Measurements from ENCODE around the gene SPDYE2B.
"Not testable (repeated sequence)": the region's sequence is repeated elsewhere in the genome, so short reads cannot be mapped to it uniquely, and the experiment has no call there.

Gene SPDYE2B

GRCh38 chr7:102613575-102614345 is 36.4 kb upstream of the SPDYE2B start:
- WGBS, 2 donors (ENCODE audit: extremely low coverage in 2 of 2, insufficient read length in 2 of 2, insufficient replicate concordance in 1 of 2): no CpG with 5 or more reads among the region's 15 CpGs
- not testable (repeated sequence) for H3K9me3 ChIP-seq (replicated peaks in 1 of 2; ENCODE audit: control insufficient read depth in 2 of 2, insufficient read depth in 1 of 2, low read depth in 1 of 2, low read length in 2 of 2)

GRCh38 chr7:102614346-102614697 is 35.8 kb upstream of the SPDYE2B start:
- H3K79me1 ChIP-seq (ENCODE audit: low read depth, low read length); H2AFZ ChIP-seq (ENCODE audit: low read length); H3K18ac ChIP-seq (ENCODE audit: low read length); H3K36me3 ChIP-seq (replicated peaks in 1 of 2; ENCODE audit: control insufficient read depth in 2 of 2, insufficient read depth in 2 of 2, low read length in 2 of 2); H3K9ac ChIP-seq (ENCODE audit: low read depth, low read length, poor library complexity); H3K27me3 ChIP-seq (ENCODE audit: control insufficient read depth in 3 of 3, insufficient read depth in 3 of 3, low read depth in 1 of 3, low read length in 3 of 3); H2BK15ac ChIP-seq (ENCODE audit: low read length); DNase-seq (ENCODE audit: low spot score); H4K91ac ChIP-seq (ENCODE audit: low read depth, low read length, poor library complexity); H2BK5ac ChIP-seq (ENCODE audit: low read length); H2BK120ac ChIP-seq (ENCODE audit: low read depth, low read length); H4K8ac ChIP-seq (ENCODE audit: low read depth, low read length); H3K4ac ChIP-seq (ENCODE audit: low read length); H3K27ac ChIP-seq (replicated peaks; ENCODE audit: low read length); H3K9me3 ChIP-seq (replicated peaks in 1 of 2; ENCODE audit: control insufficient read depth in 2 of 2, insufficient read depth in 1 of 2, low read depth in 1 of 2, low read length in 2 of 2); H2AK5ac ChIP-seq (ENCODE audit: low read depth, low read length); H3K4me2 ChIP-seq (ENCODE audit: insufficient read depth, low read length, poor library complexity, severe bottlenecking); H3K23ac ChIP-seq (ENCODE audit: low read depth, low read length, poor library complexity); H3K4me1 ChIP-seq (ENCODE audit: control insufficient read depth in 2 of 2, insufficient read depth in 1 of 2, low read depth in 1 of 2, low read length in 2 of 2); H2BK12ac ChIP-seq (ENCODE audit: low read length); H3K14ac ChIP-seq (ENCODE audit: low read length); H3K4me3 ChIP-seq (ENCODE audit: low read length in 2 of 2): not testable (repeated sequence)
- WGBS, 2 donors (ENCODE audit: extremely low coverage in 2 of 2, insufficient read length in 2 of 2, insufficient replicate concordance in 1 of 2): no CpG with 5 or more reads among the region's 4 CpGs

More at GRCh38 chr7:102613575-102614345, 36.4 kb upstream of the SPDYE2B start:
- H3K14ac ChIP-seq (ENCODE audit: low read length); H2BK12ac ChIP-seq (ENCODE audit: low read length); H2BK120ac ChIP-seq (ENCODE audit: low read depth, low read length); H3K9ac ChIP-seq (ENCODE audit: low read depth, low read length, poor library complexity); H3K36me3 ChIP-seq (replicated peaks in 1 of 2; ENCODE audit: control insufficient read depth in 2 of 2, insufficient read depth in 2 of 2, low read length in 2 of 2); H4K91ac ChIP-seq (ENCODE audit: low read depth, low read length, poor library complexity); H3K23ac ChIP-seq (ENCODE audit: low read depth, low read length, poor library complexity); H3K18ac ChIP-seq (ENCODE audit: low read length); H3K4me2 ChIP-seq (ENCODE audit: insufficient read depth, low read length, poor library complexity, severe bottlenecking); H3K27ac ChIP-seq (replicated peaks; ENCODE audit: low read length); H2BK5ac ChIP-seq (ENCODE audit: low read length); H2AK5ac ChIP-seq (ENCODE audit: low read depth, low read length); H4K8ac ChIP-seq (ENCODE audit: low read depth, low read length); H3K4ac ChIP-seq (ENCODE audit: low read length); DNase-seq (ENCODE audit: low spot score); H3K4me1 ChIP-seq (ENCODE audit: control insufficient read depth in 2 of 2, insufficient read depth in 1 of 2, low read depth in 1 of 2, low read length in 2 of 2); H2AFZ ChIP-seq (ENCODE audit: low read length); H3K79me1 ChIP-seq (ENCODE audit: low read depth, low read length); H3K4me3 ChIP-seq (ENCODE audit: low read length in 2 of 2); H2BK15ac ChIP-seq (ENCODE audit: low read length); H3K27me3 ChIP-seq (ENCODE audit: control insufficient read depth in 3 of 3, insufficient read depth in 3 of 3, low read depth in 1 of 3, low read length in 3 of 3): not testable (repeated sequence)

GRCh38 chr7:102614873-102615272 is 35.2 kb upstream of the SPDYE2B start:
- H3K9me3 ChIP-seq (replicated peaks in 1 of 2; ENCODE audit: control insufficient read depth in 2 of 2, insufficient read depth in 1 of 2, low read depth in 1 of 2, low read length in 2 of 2); H2AK5ac ChIP-seq (ENCODE audit: low read depth, low read length): not testable (repeated sequence)
- WGBS, 2 donors (ENCODE audit: extremely low coverage in 2 of 2, insufficient read length in 2 of 2, insufficient replicate concordance in 1 of 2): no CpG with 5 or more reads among the region's 3 CpGs

GRCh38 chr7:102615930-102616329 is 34.2 kb upstream of the SPDYE2B start:
- H3K9ac ChIP-seq (ENCODE audit: low read depth, low read length, poor library complexity); H2BK5ac ChIP-seq (ENCODE audit: low read length); H2AK5ac ChIP-seq (ENCODE audit: low read depth, low read length); H2BK12ac ChIP-seq (ENCODE audit: low read length); H4K91ac ChIP-seq (ENCODE audit: low read depth, low read length, poor library complexity); H3K4me1 ChIP-seq (ENCODE audit: control insufficient read depth in 2 of 2, insufficient read depth in 1 of 2, low read depth in 1 of 2, low read length in 2 of 2); H2BK15ac ChIP-seq (ENCODE audit: low read length); DNase-seq (ENCODE audit: low spot score); H3K4me3 ChIP-seq (ENCODE audit: low read length in 2 of 2); H3K27ac ChIP-seq (replicated peaks; ENCODE audit: low read length); H2AFZ ChIP-seq (ENCODE audit: low read length); H2BK120ac ChIP-seq (ENCODE audit: low read depth, low read length); H3K4me2 ChIP-seq (ENCODE audit: insufficient read depth, low read length, poor library complexity, severe bottlenecking); H3K9me3 ChIP-seq (replicated peaks in 1 of 2; ENCODE audit: control insufficient read depth in 2 of 2, insufficient read depth in 1 of 2, low read depth in 1 of 2, low read length in 2 of 2); H4K8ac ChIP-seq (ENCODE audit: low read depth, low read length); H3K23ac ChIP-seq (ENCODE audit: low read depth, low read length, poor library complexity); H3K14ac ChIP-seq (ENCODE audit: low read length); H3K27me3 ChIP-seq (ENCODE audit: control insufficient read depth in 3 of 3, insufficient read depth in 3 of 3, low read depth in 1 of 3, low read length in 3 of 3); H3K79me1 ChIP-seq (ENCODE audit: low read depth, low read length); H3K36me3 ChIP-seq (replicated peaks in 1 of 2; ENCODE audit: control insufficient read depth in 2 of 2, insufficient read depth in 2 of 2, low read length in 2 of 2); H3K4ac ChIP-seq (ENCODE audit: low read length); H3K18ac ChIP-seq (ENCODE audit: low read length): not testable (repeated sequence)
- no CpG with 5 or more reads among the region's 10 CpGs for WGBS, 2 donors (ENCODE audit: extremely low coverage in 2 of 2, insufficient read length in 2 of 2, insufficient replicate concordance in 1 of 2)

More at GRCh38 chr7:102614873-102615272, 35.2 kb upstream of the SPDYE2B start:
- not testable (repeated sequence) for H3K4ac ChIP-seq (ENCODE audit: low read length); DNase-seq (ENCODE audit: low spot score); H3K79me1 ChIP-seq (ENCODE audit: low read depth, low read length); H3K14ac ChIP-seq (ENCODE audit: low read length); H2BK15ac ChIP-seq (ENCODE audit: low read length); H3K4me1 ChIP-seq (ENCODE audit: control insufficient read depth in 2 of 2, insufficient read depth in 1 of 2, low read depth in 1 of 2, low read length in 2 of 2); H2BK12ac ChIP-seq (ENCODE audit: low read length); H3K27me3 ChIP-seq (ENCODE audit: control insufficient read depth in 3 of 3, insufficient read depth in 3 of 3, low read depth in 1 of 3, low read length in 3 of 3); H3K27ac ChIP-seq (replicated peaks; ENCODE audit: low read length); H2BK5ac ChIP-seq (ENCODE audit: low read length); H2BK120ac ChIP-seq (ENCODE audit: low read depth, low read length); H3K4me3 ChIP-seq (ENCODE audit: low read length in 2 of 2); H4K91ac ChIP-seq (ENCODE audit: low read depth, low read length, poor library complexity); H2AFZ ChIP-seq (ENCODE audit: low read length); H3K23ac ChIP-seq (ENCODE audit: low read depth, low read length, poor library complexity); H4K8ac ChIP-seq (ENCODE audit: low read depth, low read length); H3K18ac ChIP-seq (ENCODE audit: low read length); H3K36me3 ChIP-seq (replicated peaks in 1 of 2; ENCODE audit: control insufficient read depth in 2 of 2, insufficient read depth in 2 of 2, low read length in 2 of 2); H3K9ac ChIP-seq (ENCODE audit: low read depth, low read length, poor library complexity); H3K4me2 ChIP-seq (ENCODE audit: insufficient read depth, low read length, poor library complexity, severe bottlenecking)

Measured in neuronal stem cell (in vitro differentiated cells).